HCT116 (cell line): ENCODE measurements around the gene TMEM208. TPM values are rescaled to one million over a fixed set of nuclear protein-coding genes. Genes with fewer than 3 reads are reported as not detected.
A peak's percentile ranks its signal among the peaks of the same experiment; 100 is the strongest.

Source experiments
- ATAC-seq: fragments of 200-7000 bp; cut with Tn5 transposase; 2 replicates; pipeline ENCODE4 v1.9.1; 2020; ENCODE audit warnings: mild to moderate bottlenecking, moderate library complexity
- BruUV-seq: library from RNA; stranded (reverse); fragments of 400-500 nt; replicated peaks from 2 replicates; lab custom pipeline; 2021; lab: Mats Ljungman, UMichigan
- CTCF ChIA-PET: fragments of 300-600 bp; sonication (Branson Sonifier 250); formaldehyde crosslinking; loops from one replicate; lab custom pipeline; 2021; ENCODE audit warnings: antibody characterized with exemption; lab: Charles Lee
- POLR2A ChIA-PET: fragments of 300-600, 350-600 bp; sonication (Branson Sonifier 250); formaldehyde crosslinking; loops from one replicate; lab custom pipeline; 2021; ENCODE audit warnings: antibody characterized with exemption; lab: Charles Lee
- RAD21 ChIA-PET, 2 experiments: fragments of 300-600 bp; sonication (Branson Sonifier 250); formaldehyde crosslinking; loops; one replicate each; lab custom pipeline; 2023; ENCODE audit warnings: low total read pairs in 2 of 2; ENCODE audit not compliant: uncharacterized antibody in 2 of 2, unreplicated experiment in 2 of 2, low non-redundant PET in 1 of 2; lab: Charles Lee
- DNase-seq: peaks from one replicate; pipeline ENCODE4 v3.0.0-alpha.2; 2010; ENCODE audit warnings: low read depth, low spot score
- H2AFZ ChIP-seq: fragments of 200-600 bp; shearing (Covaris generic), sonication (generic); 2 replicates; pipeline ENCODE4 v1.6.1; 2017; ENCODE audit warnings: low read depth, mixed run types, mixed read lengths, antibody characterized with exemption, low read length; ENCODE audit not compliant: poor library complexity, severe bottlenecking
- H3K27ac ChIP-seq: 2 replicates; pipeline ENCODE4 v1.5.1; 2012; ENCODE audit warnings: low read depth, low read length
- H3K27me3 ChIP-seq: fragments of 200-600 bp; sonication (generic); 2 replicates; pipeline ENCODE4 v1.6.1; 2016; ENCODE audit warnings: mixed run types, low read length, mixed read lengths; ENCODE audit not compliant: insufficient read depth
- H3K36me3 ChIP-seq, 2 experiments: fragments of 200-500 bp in 1 of 2; fragments of 200-600 bp in 1 of 2; sonication (Bioruptor generic) in 1 of 2; sonication (generic) in 1 of 2; 2 replicates each; pipeline versions ENCODE4 v1.5.1 to v1.6.1; 2014 to 2016; ENCODE audit warnings: low read length in 2 of 2, inconsistent platforms in 1 of 2, mixed read lengths in 1 of 2, mixed run types in 1 of 2; ENCODE audit not compliant: insufficient read depth in 2 of 2, control insufficient read depth in 1 of 2
- H3K4me1 ChIP-seq, 2 experiments: fragments of 200-600 bp in 1 of 2; sonication (generic) in 1 of 2; 2 replicates each; pipeline versions ENCODE4 v1.5.1 to v1.6.1; 2012 to 2017; ENCODE audit warnings: low read length in 2 of 2, inconsistent platforms in 1 of 2, mild to moderate bottlenecking in 1 of 2, mixed read lengths in 1 of 2, mixed run types in 1 of 2, moderate library complexity in 1 of 2; ENCODE audit not compliant: insufficient read depth in 2 of 2, control insufficient read depth in 1 of 2
- H3K4me2 ChIP-seq: fragments of 200-600 bp; sonication (generic); 2 replicates; pipeline ENCODE4 v1.6.1; 2017; ENCODE audit warnings: mixed run types, low read length, mixed read lengths
- H3K4me3 ChIP-seq, 2 experiments: fragments of 200-600 bp in 1 of 2; sonication (generic) in 1 of 2; replicated peaks in 1 of 2; 2 replicates each; pipeline ENCODE4 v1.5.1; 2011 to 2016; ENCODE audit warnings: low read length in 2 of 2, control low read depth in 1 of 2, low read depth in 1 of 2, mild to moderate bottlenecking in 1 of 2, mixed read lengths in 1 of 2, mixed run types in 1 of 2
- H3K79me2 ChIP-seq: fragments of 200-600 bp; sonication (generic); 2 replicates; pipeline ENCODE4 v1.6.1; 2017; ENCODE audit warnings: mild to moderate bottlenecking, mixed run types, low read length, moderate library complexity, mixed read lengths; ENCODE audit not compliant: insufficient read depth
- H3K9ac ChIP-seq: fragments of 200-600 bp; sonication (generic); 2 replicates; pipeline ENCODE4 v1.6.1; 2016; ENCODE audit warnings: low read length, mixed read lengths
- H3K9me2 ChIP-seq: fragments of 200-600 bp; sonication (generic), shearing (Covaris generic); 2 replicates; pipeline ENCODE4 v1.6.1; 2017; ENCODE audit warnings: mixed run types, mild to moderate bottlenecking, moderate library complexity; ENCODE audit not compliant: insufficient read depth
- H3K9me3 ChIP-seq, 2 experiments: fragments of 200-500 bp in 1 of 2; fragments of 200-600 bp in 1 of 2; sonication (Bioruptor generic) in 1 of 2; sonication (generic) in 1 of 2; 2 replicates each; pipeline ENCODE4 v1.6.1; 2014 to 2017; ENCODE audit warnings: low read length in 2 of 2, mixed read lengths in 2 of 2, inconsistent platforms in 1 of 2, low read depth in 1 of 2, mild to moderate bottlenecking in 1 of 2, mixed run types in 1 of 2, moderate library complexity in 1 of 2; ENCODE audit not compliant: control insufficient read depth in 1 of 2, insufficient read depth in 1 of 2
- H4K20me1 ChIP-seq: fragments of 200-600 bp; sonication (generic), shearing (Covaris generic); 2 replicates; pipeline ENCODE4 v1.6.1; 2017; ENCODE audit warnings: mixed run types, mild to moderate bottlenecking, moderate library complexity; ENCODE audit not compliant: insufficient read depth
- CEBPB ChIP-seq: IDR thresholded peaks from 2 replicates; pipeline ENCODE4 v1.6.1; 2012; ENCODE audit warnings: low read depth
- CTCF ChIP-seq, 3 experiments: fragments of 200-600 bp in 1 of 3; sonication (generic) in 1 of 3; IDR thresholded peaks in 2 of 3; conservative IDR thresholded peaks in 1 of 3; 2 replicates each; pipeline ENCODE4 v1.5.1; 2012 to 2017; ENCODE audit warnings: low read depth in 2 of 3, low read length in 2 of 3, antibody characterized with exemption in 1 of 3, borderline replicate concordance in 1 of 3, control low read depth in 1 of 3, mild to moderate bottlenecking in 1 of 3, mixed read lengths in 1 of 3, mixed run types in 1 of 3, moderate library complexity in 1 of 3; ENCODE audit not compliant: insufficient read depth in 1 of 3
- EGR1 ChIP-seq: IDR thresholded peaks from 2 replicates; pipeline ENCODE4 v1.6.1; 2012; ENCODE audit warnings: low read depth
- ELF1 ChIP-seq: IDR thresholded peaks from 2 replicates; pipeline ENCODE4 v1.6.1; 2012; ENCODE audit warnings: low read depth, borderline replicate concordance
- EZH2 ChIP-seq: fragments of 200-600 bp; sonication (generic); IDR thresholded peaks from 2 replicates; pipeline ENCODE4 v1.6.1; 2017; ENCODE audit warnings: antibody characterized with exemption, mixed run types
- EZH2phosphoT487 ChIP-seq: fragments of 200-600 bp; IDR thresholded peaks from 2 replicates; pipeline ENCODE4 v1.6.1; 2018; ENCODE audit warnings: antibody characterized with exemption, borderline replicate concordance
- FOSL1 ChIP-seq: IDR thresholded peaks from 2 replicates; pipeline ENCODE4 v1.6.1; 2012; ENCODE audit warnings: low read depth
- POLR2A ChIP-seq: IDR thresholded peaks from 2 replicates; pipeline ENCODE4 v1.7.0; 2011; ENCODE audit warnings: borderline replicate concordance; ENCODE audit not compliant: insufficient read depth, insufficient read length; ENCODE audit errors: extremely low read depth
- POLR2AphosphoS5 ChIP-seq: IDR thresholded peaks from 2 replicates; pipeline ENCODE4 v1.6.1; 2011; ENCODE audit warnings: mild to moderate bottlenecking, low read depth, low read length, moderate library complexity
- RAD21 ChIP-seq: IDR thresholded peaks from 2 replicates; pipeline ENCODE4 v1.6.1; 2012; ENCODE audit warnings: low read depth, mild to moderate bottlenecking
- TCF7L2 ChIP-seq: IDR thresholded peaks from 2 replicates; pipeline ENCODE4 v1.7.0; 2011; ENCODE audit warnings: borderline replicate concordance, inconsistent platforms; ENCODE audit not compliant: insufficient read depth, insufficient read length; ENCODE audit errors: extremely low read depth
- YY1 ChIP-seq: IDR thresholded peaks from 2 replicates; pipeline ENCODE4 v1.6.1; 2011; ENCODE audit warnings: low read length, low read depth, moderate library complexity, mild to moderate bottlenecking; ENCODE audit not compliant: insufficient replicate concordance; ENCODE audit errors: extremely low read depth
- ZFX ChIP-seq: fragments of 450-650 bp; IDR thresholded peaks from 2 replicates; pipeline ENCODE4 v1.6.1; 2017
- ZNF274 ChIP-seq: fragments of 200-500 bp; sonication (Bioruptor generic); IDR thresholded peaks from 2 replicates; pipeline ENCODE4 v1.6.1; 2014; ENCODE audit warnings: mild to moderate bottlenecking, low read depth, low read length, inconsistent platforms
- intact Hi-C: fragments of 100-400 bp; cut with micrococcal nuclease; formaldehyde crosslinking; loops from 2 replicates; pipeline ENCODE4 v1.10.0; 2022
- total RNA-seq: library from RNA; stranded (reverse); gene quantifications from one replicate; pipeline ENCODE4 v1.2.1, GENCODE V29; 2021; ENCODE audit not compliant: unreplicated experiment
- TF ChIP-seq, protein P1 (sequence below): IDR thresholded peaks from 2 replicates; pipeline ENCODE4 v1.6.1; 2012

TMEM208 gene
- total RNA-seq, 1 experiment from 2014 or later, result 36.1 TPM

GRCh38 chr16:67250045-67250327 lies 23.1 kb downstream of the TMEM208 start:
- no peak for ATAC-seq
- no peaks in the 10 kb centered on the region for H4K20me1 ChIP-seq
- intact Hi-C loops, result no loop called here
- no peaks in the 10 kb centered on the region for H3K9me3 ChIP-seq
- RAD21 ChIA-PET, result no interaction called here
- POLR2A ChIA-PET, result no interaction called here
- BruUV-seq, result no TSS peak
- H3K79me2 ChIP-seq, result peaks cover 11% of the 10 kb centered on the region
- H2AFZ ChIP-seq, result no peak overlapping the region
- TF ChIP-seq ZFX (no peak), RAD21 (no peak), POLR2AphosphoS5 (no peak), CEBPB (no peak), ELF1 (no peak), EZH2 (no peak), ZNF274 (no peak)
- TF ChIP-seq, protein P1, sequence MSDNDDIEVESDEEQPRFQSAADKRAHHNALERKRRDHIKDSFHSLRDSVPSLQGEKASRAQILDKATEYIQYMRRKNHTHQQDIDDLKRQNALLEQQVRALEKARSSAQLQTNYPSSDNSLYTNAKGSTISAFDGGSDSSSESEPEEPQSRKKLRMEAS, result no peak
- no peak overlapping the region for H3K4me3 ChIP-seq
- peaks cover 15 to 39% of the 10 kb centered on the region in 2 experiments for H3K4me1 ChIP-seq
- H3K9me2 ChIP-seq, result no peaks in the 10 kb centered on the region
- no peak overlapping the region for H3K9ac ChIP-seq
- H3K27me3 ChIP-seq, result no peaks in the 10 kb centered on the region
- no peak overlapping the region for H3K27ac ChIP-seq
- H3K4me2 ChIP-seq, result peak overlapping the region; percentile 94; the same call in 1 of the 2 replicates
- no peaks in the 10 kb centered on the region; a peak in 1 of 4 replicates for H3K36me3 ChIP-seq
- CTCF ChIA-PET, result interaction anchor here (4.4 kb wide), 1 partner anchor 10 kb away, joined by 17 read pairs; no protein-coding TSS in a partner anchor
- no peak for DNase-seq

DNA sequence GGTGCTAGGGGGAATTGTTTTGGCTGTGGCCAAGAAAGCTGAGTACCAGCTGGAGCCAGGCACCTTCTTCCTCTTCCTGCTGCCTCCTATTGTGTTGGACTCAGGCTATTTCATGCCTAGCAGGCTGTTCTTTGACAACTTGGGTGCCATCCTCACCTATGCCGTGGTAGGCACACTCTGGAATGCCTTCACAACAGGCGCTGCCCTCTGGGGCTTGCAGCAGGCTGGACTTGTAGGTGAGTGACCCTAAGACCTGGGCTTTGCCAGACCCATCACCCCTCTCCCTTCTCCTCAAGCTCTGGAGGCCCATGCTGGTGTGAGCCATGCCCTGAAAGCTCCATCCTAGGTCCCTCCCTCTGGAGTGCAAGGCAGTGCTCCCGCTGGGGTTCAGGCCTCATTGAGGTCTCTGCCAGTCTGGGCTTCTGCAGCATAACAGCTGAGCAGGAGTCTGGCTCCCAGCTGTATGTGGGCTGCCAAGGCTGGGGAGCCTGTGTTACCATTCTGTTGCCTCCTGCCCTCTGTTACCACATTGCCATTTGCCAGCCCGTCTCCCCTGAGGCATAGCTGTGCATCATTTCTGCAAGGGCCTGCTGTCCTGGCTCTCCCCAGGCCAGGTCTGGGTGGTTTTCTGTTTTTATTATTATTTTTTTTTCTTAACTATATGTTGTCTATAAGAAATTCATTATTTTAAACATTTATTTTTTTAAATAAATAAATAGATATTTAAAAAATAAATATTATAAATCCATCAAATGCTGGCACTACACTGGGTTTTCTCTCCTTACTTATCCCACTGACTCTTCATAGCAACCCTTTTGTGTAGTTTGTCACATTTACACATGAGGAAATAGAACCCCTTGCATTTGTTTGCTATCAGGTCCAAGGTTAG lies 25.9 kb downstream of the TMEM208 start:
- no peak overlapping the region for H2AFZ ChIP-seq
- no TSS peak for BruUV-seq
- H3K27ac ChIP-seq, result no peak overlapping the region
- peaks cover 4 to 20% of the 10 kb centered on the region in 2 experiments for H3K4me1 ChIP-seq
- no peaks in the 10 kb centered on the region for H4K20me1 ChIP-seq
- no peaks in the 10 kb centered on the region; a peak in 1 of 4 replicates for H3K36me3 ChIP-seq
- CTCF ChIA-PET, result no interaction called here
- RAD21 ChIA-PET, result no interaction called here
- no peak overlapping the region for H3K4me3 ChIP-seq
- H3K4me2 ChIP-seq, result no peak overlapping the region
- ATAC-seq (no peak), DNase-seq (no peak)
- H3K9me2 ChIP-seq, result no peaks in the 10 kb centered on the region
- no peaks in the 10 kb centered on the region for H3K79me2 ChIP-seq
- intact Hi-C loops, result no loop called here
- POLR2A ChIA-PET, result no interaction called here
- no peak overlapping the region for H3K9ac ChIP-seq
- no peaks in the 10 kb centered on the region for H3K9me3 ChIP-seq
- no peaks in the 10 kb centered on the region for H3K27me3 ChIP-seq
- TF ChIP-seq EZH2 (no peak), CTCF (IDR thresholded peaks at IDR 0.05 in 2 of 3, conservative IDR thresholded peaks at IDR 0.05 in 1 of 3; ENCODE audit: borderline replicate concordance in 1 of 3, insufficient read depth in 1 of 3, low read depth in 2 of 3, low read length in 2 of 3) (no peak), ELF1 (no peak), YY1 (no peak), POLR2A (no peak), FOSL1 (no peak), CEBPB (no peak), EGR1 (no peak), EZH2phosphoT487 (no peak), TCF7L2 (no peak), POLR2AphosphoS5 (no peak)
- TF ChIP-seq, protein P1, result no peak
